GM12878 (cell line): ENCODE measurements around the gene PSME3.

Experiments
- EZH2 ChIP-seq: IDR thresholded peaks from 2 replicates; pipeline ENCODE4 v1.6.1; 2012; ENCODE audit warnings: low read depth, mild to moderate bottlenecking, control low read depth, inconsistent platforms, low read length, borderline replicate concordance; ENCODE audit not compliant: control insufficient read depth
- LARP7 ChIP-seq: fragments of 450-650 bp; IDR thresholded peaks from 2 replicates; pipeline ENCODE4 v1.6.1; 2017; ENCODE audit warnings: mild to moderate bottlenecking
- MAX ChIP-seq: IDR thresholded peaks from 2 replicates; pipeline ENCODE4 v1.6.1; 2012; ENCODE audit warnings: low read depth, low read length, improper control_type of control experiment
- NFYB ChIP-seq: IDR thresholded peaks from 2 replicates; pipeline ENCODE4 v1.6.1; 2011; ENCODE audit warnings: low read depth, mild to moderate bottlenecking, low read length, improper control_type of control experiment, moderate library complexity; ENCODE audit not compliant: insufficient read depth
- POU2F2 ChIP-seq: IDR thresholded peaks from 3 replicates; pipeline ENCODE4 v1.6.1; 2011; ENCODE audit warnings: low read depth, mild to moderate bottlenecking, low read length, borderline replicate concordance
- RELA ChIP-seq: fragments of 450-650 bp; IDR thresholded peaks from 2 replicates; pipeline ENCODE4 v1.8.0; 2014; ENCODE audit warnings: borderline replicate concordance; ENCODE audit not compliant: partially characterized antibody
- SMAD5 ChIP-seq: IDR thresholded peaks from 2 replicates; pipeline ENCODE4 v1.6.1; 2016; ENCODE audit warnings: antibody characterized with exemption, low read depth
- SMC3 ChIP-seq: IDR thresholded peaks from 2 replicates; pipeline ENCODE4 v1.6.1; 2011; ENCODE audit warnings: low read length, improper control_type of control experiment, borderline replicate concordance
- ZNF274 ChIP-seq: IDR thresholded peaks from one replicate; pipeline ENCODE4 v1.8.0; 2011; ENCODE audit not compliant: insufficient read length, insufficient read depth
- ZZZ3 ChIP-seq: IDR thresholded peaks from 2 replicates; pipeline ENCODE4 v1.6.1; 2011; ENCODE audit warnings: low read depth; ENCODE audit not compliant: control insufficient read depth, insufficient read length
- TF ChIP-seq, protein P1 (sequence below), 3 experiments: IDR thresholded peaks in 2 of 3; conservative IDR thresholded peaks in 1 of 3; 2 replicates each; pipeline ENCODE4 v1.5.1; 2011; ENCODE audit warnings: low read depth in 3 of 3, low read length in 3 of 3, mild to moderate bottlenecking in 3 of 3, control low read depth in 2 of 3, moderate library complexity in 2 of 3, inconsistent platforms in 1 of 3, mixed read lengths in 1 of 3; ENCODE audit not compliant: control insufficient read depth in 2 of 3, insufficient read depth in 1 of 3; ENCODE audit errors: extremely low read depth in 1 of 3
- TF ChIP-seq, protein P2 (sequence below): fragments of 150-350 bp; IDR thresholded peaks from 2 replicates; pipeline ENCODE4 v1.6.1; 2016; ENCODE audit warnings: low read depth, low read length

DNA sequence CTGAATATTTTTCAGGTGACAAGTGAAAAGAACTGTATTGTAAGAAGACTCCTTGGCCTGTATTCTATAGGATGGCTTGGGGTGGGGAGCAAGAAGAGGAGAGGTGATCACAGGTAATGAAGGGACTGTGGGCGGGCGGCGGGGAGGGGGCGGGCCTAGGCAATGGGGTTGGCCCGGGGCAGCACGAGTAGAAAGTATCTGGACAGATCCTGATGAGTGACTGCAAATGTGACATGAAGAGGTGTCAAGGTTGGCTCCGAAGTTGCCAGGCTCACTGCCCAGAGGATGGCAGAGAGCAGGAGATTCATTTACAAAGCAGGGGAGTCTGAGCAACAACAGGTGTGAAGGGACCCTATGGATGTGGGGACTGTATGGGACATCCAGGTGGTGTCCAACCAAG lies 56.6 kb downstream of the PSME3 start:
- TF ChIP-seq EZH2 (no peak), NFYB (no peak), POU2F2 (no peak), ZNF274 (no peak), SMAD5 (no peak), RELA (no peak), ZZZ3 (no peak), MAX (no peak), SMC3 (no peak), LARP7 (no peak)
- TF ChIP-seq, protein P1, sequence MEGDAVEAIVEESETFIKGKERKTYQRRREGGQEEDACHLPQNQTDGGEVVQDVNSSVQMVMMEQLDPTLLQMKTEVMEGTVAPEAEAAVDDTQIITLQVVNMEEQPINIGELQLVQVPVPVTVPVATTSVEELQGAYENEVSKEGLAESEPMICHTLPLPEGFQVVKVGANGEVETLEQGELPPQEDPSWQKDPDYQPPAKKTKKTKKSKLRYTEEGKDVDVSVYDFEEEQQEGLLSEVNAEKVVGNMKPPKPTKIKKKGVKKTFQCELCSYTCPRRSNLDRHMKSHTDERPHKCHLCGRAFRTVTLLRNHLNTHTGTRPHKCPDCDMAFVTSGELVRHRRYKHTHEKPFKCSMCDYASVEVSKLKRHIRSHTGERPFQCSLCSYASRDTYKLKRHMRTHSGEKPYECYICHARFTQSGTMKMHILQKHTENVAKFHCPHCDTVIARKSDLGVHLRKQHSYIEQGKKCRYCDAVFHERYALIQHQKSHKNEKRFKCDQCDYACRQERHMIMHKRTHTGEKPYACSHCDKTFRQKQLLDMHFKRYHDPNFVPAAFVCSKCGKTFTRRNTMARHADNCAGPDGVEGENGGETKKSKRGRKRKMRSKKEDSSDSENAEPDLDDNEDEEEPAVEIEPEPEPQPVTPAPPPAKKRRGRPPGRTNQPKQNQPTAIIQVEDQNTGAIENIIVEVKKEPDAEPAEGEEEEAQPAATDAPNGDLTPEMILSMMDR (IDR thresholded peaks at IDR 0.05 in 2 of 3, conservative IDR thresholded peaks at IDR 0.05 in 1 of 3; ENCODE audit: control insufficient read depth in 2 of 3, extremely low read depth in 1 of 3, insufficient read depth in 1 of 3, low read depth in 3 of 3, low read length in 3 of 3): no peak
- TF ChIP-seq, protein P2, sequence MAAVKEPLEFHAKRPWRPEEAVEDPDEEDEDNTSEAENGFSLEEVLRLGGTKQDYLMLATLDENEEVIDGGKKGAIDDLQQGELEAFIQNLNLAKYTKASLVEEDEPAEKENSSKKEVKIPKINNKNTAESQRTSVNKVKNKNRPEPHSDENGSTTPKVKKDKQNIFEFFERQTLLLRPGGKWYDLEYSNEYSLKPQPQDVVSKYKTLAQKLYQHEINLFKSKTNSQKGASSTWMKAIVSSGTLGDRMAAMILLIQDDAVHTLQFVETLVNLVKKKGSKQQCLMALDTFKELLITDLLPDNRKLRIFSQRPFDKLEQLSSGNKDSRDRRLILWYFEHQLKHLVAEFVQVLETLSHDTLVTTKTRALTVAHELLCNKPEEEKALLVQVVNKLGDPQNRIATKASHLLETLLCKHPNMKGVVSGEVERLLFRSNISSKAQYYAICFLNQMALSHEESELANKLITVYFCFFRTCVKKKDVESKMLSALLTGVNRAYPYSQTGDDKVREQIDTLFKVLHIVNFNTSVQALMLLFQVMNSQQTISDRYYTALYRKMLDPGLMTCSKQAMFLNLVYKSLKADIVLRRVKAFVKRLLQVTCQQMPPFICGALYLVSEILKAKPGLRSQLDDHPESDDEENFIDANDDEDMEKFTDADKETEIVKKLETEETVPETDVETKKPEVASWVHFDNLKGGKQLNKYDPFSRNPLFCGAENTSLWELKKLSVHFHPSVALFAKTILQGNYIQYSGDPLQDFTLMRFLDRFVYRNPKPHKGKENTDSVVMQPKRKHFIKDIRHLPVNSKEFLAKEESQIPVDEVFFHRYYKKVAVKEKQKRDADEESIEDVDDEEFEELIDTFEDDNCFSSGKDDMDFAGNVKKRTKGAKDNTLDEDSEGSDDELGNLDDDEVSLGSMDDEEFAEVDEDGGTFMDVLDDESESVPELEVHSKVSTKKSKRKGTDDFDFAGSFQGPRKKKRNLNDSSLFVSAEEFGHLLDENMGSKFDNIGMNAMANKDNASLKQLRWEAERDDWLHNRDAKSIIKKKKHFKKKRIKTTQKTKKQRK: no peak
